GM12864 (cell line): ENCODE data around the gene DUSP14.

Experiments
- DNase-seq: peaks from one replicate; pipeline ENCODE4 v3.0.0-alpha.2; 2011; ENCODE audit warnings: low read depth
- H3K4me3 ChIP-seq: 2 replicates; pipeline ENCODE4 v1.5.1; 2011; ENCODE audit warnings: mild to moderate bottlenecking, low read depth, low read length, control low read depth
- CTCF ChIP-seq: IDR thresholded peaks from 2 replicates; pipeline ENCODE4 v1.5.1; 2011; ENCODE audit warnings: low read depth, mild to moderate bottlenecking, moderate library complexity, low read length, control low read depth, inconsistent platforms; ENCODE audit errors: missing control alignments

Gene DUSP14

GRCh38 chr17:37558299-37558698 lies 68.6 kb downstream of the DUSP14 start:
- no peak for DNase-seq
- no peak overlapping the region for H3K4me3 ChIP-seq
- TF ChIP-seq CTCF, result no peak

GRCh38 chr17:37562016-37562745 lies 72.5 kb downstream of the DUSP14 start:
- TF ChIP-seq CTCF, result no peak

More at GRCh38 chr17:37562016-37562745, 72.5 kb downstream of the DUSP14 start:
- DNase-seq, result no peak
- H3K4me3 ChIP-seq, result no peak overlapping the region
